Stimulated activated CD8-positive, alpha-beta memory T cell treated with anti-CD3 and anti-CD28 coated beads, Interleukin-15, amount 100 ng/mL, for 24 hours (primary cell): ENCODE results near the gene NUP62.
"Not testable (repeated sequence)": the region's sequence is repeated elsewhere in the genome, so short reads cannot be mapped to it uniquely, and the experiment has no call there.

Experiments
- DNase-seq: peaks from one replicate; pipeline ENCODE4 v3.0.0-alpha.2; 2020; ENCODE audit warnings: low read depth

NUP62 gene

DNA sequence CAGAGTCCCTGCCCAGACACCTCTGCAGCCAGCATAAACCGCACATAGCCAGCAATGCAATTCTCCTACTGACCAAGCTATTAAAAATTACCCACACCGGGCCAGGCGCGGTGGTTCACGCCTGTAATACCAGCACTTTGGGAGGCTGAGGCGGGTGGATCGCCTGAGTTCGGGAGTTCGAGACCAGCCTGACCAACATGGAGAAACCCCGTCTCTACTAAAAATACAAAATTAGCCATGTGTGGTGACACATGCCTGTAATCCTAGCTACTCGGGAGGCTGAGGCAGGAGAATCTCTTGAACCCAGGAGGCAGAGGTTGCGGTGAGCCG, 4.5 kb downstream of the NUP62 start:
- DNase-seq, result not testable (repeated sequence)

DNA sequence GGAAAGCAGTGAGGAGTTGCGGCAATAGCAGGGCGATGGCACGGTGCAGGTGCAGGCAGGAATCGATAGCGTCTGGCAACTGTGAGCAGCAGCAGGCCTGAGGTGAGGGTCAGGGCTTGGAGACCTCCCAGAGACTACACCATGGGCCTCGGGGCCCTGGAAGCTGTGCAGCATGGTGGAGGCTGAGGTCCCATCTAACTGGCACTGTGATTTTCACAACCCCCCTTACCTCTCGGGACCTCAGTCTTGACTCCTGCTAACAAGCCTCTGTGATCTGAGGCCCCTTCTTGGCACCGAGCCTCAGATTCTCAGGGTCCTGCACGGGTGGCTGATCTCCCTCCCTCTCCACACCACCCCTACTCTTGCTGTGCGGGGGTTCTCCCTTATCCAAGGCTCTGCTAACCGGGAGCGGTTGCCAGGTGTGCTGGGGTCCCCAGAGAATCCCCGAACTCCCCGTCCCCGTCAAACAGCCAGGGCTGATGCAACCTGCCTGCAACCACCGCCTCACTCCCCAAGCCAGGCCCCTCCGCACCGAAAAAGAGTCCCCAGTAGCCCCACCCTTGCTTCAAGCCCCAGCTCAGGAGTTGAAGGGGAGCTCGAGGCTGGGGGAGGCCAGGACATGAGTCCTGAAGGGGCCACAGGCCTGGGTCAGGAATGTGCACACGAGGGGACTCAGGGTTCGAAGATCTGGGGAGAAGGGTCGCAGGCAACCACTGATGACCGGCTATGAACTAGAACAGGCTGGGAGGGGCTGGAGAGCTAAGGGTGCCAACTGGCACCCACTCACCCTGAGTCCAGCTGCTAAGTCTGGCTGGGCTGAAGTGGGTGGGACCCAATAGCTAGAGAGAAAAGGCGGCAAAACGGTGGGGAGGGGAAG, 5.1 kb downstream of the NUP62 start:
- DNase-seq, result no peak

DNA sequence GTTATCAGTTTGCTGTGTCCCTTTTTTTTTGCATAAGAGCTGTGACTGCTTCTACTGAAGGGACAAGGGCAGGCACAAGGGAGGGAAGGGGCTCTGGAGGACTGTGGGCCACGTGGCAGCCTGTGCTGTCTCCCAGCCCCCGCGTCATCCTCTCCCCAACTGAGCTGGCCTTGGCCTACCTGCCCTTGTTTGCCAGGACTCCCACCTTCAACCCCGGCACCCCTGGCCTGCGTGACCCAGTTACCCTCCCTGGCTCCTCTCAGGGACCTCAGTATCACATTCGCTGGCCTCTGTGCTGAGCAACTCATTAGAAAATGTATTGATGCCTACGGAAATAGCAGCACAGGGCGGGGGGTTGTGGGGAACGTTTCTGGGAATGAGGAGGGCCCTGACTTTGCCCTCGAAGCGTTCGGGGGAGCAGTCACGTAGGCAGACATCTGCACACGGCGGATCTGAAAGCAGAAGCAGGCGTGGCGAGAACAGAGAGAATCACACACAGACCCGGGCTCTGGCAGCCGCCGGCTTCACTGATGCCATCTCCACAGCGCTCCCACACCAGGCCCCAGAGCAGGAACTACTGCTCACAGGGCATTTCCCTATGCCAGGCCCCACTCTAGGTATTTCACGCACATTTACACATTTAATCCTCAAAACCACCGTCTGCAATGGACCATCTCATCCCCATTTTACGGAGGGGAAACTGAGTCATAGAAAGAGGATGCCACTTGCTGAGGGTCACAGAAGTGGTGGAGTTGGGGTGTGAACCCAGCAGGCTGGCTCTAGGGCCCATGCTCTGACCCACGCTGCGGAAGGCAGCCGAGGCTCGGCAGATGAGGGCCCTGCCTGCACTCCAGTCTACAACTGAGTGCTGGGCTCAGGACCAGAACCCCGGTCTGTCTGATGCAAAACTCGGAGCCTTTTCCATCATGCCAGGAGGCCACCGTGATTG, 6.0 kb downstream of the NUP62 start:
- DNase-seq, result no peak

DNA sequence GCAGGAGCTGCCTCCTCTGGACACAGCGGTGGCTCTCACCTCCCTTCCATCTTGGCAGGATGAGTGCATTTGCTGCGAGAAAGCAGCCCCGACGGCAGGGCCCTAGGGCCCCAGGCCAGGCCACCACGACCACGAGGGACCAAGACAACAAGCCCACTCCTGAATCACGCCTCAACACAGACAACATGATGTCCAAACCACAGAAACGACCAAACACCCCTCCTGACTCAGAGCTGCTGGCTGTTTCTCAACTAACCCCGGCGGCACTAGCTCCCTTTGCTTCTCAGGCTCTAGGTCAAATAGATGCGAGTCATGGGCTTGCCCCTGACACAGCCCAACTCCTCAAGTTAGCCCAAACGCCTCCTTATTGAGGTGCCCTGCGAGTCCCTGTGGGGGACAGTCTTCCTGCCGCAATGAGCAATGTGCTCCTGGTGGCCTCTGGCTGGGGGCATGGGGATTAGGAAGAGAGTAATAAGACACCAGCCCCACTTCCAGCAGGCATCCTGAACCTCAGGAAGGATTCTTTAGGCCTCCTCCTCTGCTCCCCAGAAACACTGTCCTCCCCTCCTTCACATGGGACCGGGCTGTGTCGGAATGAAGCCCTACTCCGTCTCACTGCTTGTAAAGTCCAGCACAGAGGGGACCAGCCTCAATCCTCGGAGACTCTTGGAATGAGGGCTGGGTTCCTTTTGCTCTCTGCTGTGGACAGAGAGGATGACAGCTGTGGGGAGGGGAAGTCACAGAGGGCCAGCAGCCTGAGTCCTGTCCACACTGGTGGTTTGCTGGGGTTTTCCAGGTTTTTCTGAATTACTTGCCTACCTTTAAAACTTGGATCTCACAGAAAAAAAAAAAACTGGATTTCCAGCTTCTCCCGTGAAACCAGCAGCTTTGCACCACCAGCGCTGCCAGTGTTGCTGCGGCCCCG, 7.2 kb downstream of the NUP62 start:
- DNase-seq, result no peak

DNA sequence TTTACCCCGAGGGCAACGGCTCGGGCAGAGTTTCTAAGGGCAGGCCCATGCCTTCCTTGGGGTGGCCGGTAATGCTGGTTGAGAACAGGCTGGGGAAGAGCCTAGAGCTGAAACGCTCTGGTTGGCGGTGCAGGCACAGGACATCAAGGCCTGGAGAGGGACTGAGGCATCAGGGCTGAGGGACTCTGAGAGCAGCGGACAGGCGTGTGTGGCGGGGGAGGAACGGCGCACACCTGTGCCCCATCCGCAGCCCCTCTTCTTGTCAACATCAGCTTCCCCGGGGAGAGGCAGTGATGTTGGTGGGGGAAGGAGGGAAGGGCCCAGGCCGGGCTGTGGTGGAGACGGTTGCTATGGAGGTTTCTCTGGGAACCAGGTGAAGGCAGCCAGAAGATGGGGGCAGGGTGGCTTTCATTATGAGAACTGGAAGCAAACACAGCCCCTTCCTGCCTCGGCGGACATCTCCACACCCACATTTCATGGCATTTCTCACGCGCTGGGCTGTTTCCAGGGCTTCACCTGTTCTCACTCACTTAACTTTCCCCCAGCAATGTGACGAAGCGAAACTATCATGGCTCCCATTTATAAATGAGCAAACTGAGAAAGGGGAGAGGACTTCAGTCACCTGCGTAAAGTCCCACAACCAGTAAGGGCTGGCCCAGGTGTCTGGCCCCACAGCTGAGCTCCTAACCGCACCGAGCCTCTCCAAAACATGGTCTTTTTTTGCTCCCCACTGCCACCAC, 8.5 kb downstream of the NUP62 start:
- no peak for DNase-seq

DNA sequence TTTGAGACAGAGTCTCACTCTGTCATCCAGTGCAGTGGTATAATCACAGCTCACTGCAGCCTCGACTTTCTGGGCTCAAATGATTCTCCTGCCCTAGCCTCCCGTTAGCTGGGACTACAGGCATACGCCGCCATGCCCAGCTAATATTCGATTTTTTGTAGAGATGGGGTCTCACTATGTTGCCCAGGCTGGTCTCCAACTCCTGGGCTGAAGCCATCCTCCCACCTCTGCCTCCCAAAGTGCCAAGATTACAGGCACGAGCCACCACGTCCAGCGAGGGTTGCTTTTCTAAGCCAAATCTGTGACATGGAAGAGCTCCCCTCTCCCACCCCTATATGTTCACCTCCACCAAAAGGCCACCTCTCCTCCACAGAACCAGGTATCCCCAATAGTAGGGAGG, 11.2 kb downstream of the NUP62 start:
- DNase-seq, result no peak

DNA sequence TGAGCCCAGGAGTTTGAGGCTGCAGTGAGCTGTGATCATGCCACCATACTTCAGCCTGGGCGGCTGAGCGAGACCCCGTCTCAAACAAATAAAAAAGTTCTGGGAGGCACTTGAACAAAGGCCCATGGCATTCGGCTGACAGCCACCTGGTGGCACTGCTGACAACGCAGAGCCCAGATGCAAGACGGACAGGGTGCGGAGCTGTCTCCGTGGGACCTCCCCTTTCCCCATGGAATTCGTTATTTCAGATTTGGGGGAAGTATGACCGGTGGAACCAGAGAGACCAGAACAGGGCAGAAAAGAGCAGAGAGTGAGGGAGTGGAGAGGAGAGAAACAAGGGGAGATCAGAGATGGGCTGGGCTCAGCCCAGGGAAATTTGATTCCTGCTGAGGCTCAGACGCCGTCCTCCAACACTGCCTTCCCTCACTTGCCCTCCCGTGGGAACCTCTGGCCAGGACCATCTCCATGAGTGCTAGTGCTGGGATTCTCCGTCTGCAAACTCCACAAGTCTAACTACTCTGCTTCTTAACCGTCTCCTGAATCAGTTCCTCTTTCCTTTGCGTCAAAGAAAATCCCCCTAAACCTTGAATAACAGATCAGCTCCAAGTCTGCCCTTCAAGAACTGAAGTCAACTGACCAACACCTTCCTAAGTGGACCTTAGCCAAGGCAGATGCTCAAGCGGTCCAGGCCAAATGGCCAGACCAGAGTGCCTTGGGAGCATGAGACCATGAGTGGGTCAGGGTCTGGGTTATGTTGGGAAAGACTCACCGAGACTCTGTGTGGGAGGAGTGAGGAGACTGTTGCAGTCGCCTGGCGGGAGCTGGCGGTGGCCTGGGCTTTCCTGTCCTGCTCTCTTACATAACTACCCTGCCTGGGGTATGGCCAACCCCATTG, 12.2 kb downstream of the NUP62 start:
- DNase-seq, result no peak

DNA sequence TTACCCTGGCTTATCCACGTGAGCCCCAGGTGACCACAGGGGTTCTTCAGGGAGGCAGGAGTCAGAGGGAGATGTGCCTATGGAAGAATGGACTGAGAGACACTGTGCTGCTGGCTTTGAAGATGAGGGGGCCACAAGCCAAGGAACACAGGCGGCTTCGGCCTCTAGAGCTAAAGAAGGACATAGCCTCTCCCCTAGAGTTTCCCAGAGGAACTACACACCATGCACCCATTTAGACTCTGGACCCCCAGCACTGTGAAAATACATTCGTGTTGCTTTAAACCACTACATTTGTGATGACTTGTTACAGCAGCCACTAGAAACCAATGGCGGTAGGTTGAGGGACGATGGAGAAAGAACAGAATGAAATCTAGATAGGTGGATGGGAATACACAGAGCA, 14.0 kb downstream of the NUP62 start:
- DNase-seq, result no peak

DNA sequence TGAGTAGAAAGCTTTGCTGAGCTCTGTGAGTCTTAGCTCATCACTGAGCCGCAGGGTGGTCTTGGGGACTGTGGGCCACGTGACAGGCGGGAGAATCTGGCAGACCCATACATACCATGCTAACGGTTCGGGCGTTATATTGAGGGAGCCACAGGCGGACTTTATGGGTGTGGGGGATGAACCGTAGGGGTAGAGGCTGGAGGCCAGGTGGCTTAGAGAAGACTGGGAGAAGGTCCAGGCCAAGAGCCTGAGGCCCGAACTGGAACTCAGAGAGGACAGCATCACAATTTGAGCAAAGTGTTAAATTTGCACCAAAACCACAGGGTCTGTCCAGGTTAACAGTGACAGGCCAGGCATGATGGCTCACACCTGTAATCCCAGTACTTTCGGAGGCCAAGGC, 15.6 kb downstream of the NUP62 start:
- no peak for DNase-seq

DNA sequence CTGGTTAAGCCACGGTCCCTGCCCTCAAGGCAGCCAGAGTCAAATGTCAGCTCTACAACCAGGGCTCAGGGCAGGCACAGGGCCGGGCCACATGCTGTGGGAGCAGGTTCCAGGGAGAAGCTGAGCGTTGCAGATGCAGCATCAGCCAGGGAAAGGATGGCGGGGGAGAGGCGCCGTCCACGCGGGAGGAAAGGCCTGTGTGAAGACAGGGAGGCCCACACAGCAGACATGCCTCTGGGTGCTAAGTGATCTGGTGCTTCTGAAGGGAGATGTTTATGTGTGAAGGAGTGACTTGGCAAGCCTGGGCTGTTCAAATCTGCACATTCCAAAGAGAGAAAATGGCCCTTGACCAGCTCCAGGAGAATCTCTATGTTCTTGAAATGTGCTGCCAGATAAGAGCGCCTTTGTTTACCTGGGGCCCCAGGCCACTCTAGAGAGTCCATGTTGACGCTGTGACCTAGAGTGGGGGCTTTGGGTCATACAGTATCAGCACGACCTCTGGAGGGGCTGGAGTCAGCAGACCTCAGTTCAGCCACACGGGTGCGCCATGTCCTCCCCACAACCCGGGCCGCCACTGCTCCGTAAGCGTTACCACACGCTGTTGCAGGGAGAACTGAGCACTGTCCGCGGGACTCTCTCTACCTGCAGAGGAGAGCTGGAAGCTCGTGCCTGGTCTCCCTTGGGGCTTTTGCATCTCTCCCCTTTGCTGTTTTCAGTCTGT, 16.2 kb downstream of the NUP62 start:
- no peak for DNase-seq

DNA sequence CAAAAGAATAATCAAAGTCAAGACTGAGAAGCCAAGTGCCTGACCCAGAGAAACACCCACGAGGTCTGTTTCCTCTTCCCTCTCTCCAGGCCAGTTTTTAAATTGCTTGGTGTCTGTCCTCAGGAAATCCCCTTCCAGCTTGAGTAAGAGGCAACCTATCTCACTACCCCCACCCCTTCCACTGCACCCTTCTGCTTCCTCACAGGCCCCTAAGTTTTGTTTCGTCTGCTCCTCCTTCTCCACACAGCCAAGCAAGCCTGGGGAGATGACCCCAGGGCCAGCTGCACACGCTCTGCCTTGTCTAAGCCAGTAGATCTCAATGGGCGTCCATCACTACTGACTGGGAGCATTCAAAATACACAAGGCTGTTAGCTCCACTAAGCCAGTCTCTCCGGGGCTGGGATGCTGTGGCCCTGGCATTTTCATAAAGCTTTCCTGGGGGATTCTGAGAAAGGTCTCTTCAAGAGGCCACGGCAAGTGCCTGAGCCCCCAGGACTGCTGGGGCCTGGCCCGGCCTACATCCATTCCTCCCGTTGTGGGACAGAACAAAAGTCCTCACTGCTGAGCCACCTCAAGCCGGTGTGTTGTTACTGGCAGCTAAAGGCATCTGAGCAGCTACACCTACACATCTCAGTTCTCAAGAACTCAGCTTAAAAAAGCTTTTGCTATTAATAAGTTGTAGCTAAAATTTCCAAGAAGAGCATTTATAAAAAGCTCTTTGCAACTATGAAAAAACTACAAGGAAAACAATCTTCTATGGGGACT, 17.7 kb downstream of the NUP62 start:
- DNase-seq, result no peak

DNA sequence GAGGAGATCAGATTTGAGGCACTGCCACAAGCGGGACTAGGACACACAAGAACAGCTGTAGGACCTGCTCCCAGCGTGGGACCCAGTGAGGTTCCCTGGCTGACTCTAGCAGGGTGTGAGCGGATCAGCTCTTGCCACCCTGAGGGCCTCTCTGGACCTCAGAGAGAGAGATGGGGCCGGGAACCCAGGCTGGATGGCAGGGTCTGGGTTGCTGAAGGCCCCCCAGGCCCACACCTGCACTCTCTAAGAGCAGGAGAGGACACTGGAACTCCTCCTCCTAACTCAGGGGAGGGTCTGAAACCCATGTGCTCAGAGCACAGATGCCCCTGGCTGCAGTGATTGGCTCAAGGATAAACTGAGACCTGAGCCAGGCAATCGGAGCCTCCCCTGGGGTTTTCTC, 19.1 kb downstream of the NUP62 start:
- DNase-seq, result no peak

DNA sequence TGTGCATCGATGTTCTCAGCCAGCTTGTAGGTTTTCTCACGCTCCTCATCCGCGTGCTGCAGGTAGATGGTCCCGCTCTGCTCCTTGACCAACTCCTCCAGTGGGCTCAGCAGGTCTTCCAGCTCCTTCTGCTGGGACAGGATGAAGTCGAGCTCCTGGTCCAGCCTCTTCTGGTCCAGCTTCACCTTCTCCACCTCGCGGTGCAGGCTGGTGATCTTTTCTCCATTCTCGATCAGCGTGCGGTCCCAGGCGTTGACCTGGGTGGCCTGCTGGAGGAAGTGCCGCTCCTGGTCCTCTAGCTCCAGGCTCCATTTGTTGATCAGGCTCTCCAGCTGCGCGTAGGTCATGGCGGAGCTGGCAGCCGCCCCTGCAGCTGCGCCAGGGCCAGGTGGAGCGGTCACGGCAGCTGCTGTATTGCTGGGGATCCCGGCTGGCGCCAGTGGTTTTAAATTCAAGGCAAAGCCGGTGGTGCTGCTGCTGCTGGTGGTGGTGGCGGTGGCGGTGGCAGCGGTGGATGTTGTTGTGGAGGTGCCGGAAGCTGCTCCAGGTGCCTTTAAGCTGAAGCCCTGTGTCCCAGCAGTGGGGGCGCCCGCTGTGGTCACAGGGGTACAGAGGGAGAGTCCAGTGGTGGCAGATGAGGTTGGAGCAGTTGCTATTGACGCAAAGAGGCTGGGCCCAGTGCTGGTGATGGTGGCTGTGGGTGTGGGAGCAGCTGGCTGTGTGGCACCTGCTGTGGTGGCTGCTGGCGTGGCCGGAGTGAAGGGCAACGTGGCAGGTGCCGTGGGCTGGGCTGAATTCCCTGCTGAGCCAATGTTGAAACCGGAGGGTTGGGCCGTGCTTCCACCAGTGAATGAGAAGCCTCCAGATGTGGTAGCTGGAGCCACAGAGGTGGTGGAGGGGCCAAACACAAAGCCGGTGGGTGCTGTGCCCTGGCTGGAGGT, 20.6 kb downstream of the NUP62 start:
- DNase-seq, result no peak

DNA sequence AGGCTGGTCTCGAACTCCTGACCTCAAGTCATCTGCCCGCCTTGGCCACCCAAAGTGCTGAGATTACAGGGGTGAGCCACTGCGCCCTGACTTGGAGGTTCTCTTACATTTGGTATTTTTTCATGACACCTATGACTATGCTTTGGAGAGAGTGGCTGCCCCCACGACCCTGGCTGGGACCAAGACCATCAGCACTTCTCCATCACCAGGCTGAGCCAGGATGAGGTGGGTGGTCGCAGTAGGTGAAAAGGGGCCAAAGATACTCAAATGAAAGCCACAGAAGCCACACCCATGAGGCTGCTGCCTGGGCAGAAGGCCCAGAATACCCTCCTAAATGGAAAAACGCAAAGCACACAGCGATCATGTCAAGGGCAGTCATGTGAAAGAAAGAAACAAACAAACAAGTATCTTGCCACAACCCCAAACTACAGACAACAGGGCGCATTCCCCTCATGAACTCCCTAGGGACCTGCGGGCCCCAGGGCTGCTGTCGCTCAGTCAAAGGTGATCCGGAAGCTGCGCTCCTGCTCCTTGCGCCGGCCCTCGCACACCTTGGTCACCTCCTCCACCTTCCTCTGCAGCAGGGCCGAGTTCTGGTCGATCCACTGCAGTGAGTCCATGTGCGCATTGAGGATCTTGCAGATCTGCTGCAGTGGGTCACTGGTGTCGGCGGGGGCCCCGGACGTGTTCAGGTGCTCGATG, 21.4 kb downstream of the NUP62 start:
- no peak for DNase-seq

DNA sequence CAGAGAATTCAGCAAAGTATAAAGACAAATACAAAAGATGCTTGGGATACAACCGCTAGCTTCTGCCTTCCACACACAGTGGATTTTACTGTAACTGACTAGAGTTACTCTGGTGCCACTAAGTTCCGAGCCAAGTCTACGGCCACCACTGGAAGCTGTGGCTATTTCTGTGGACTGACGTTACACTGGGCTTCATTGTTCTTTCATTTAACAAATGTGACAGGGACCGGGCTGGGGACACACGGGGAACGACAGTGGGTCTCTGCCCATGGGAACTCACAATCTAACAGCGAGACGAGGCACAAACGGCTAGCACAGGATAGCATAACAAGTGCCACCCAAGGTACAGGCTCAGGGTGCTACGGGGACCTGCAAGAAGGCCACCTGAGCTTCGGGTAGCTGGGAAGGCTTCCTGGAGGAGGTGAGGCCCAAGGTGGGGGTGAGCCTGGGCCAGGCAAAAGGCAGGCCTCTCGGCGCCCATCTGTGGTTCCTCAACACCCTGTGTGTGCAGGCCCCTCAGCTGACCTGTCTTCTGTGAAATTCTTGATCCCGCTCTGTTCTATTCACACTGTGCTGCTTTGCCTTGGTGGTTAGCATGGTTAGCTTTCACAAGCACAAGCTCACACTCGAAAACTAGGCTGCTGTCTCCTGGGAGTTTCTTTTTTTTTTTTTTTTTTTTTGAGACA, 22.3 kb downstream of the NUP62 start:
- no peak for DNase-seq

DNA sequence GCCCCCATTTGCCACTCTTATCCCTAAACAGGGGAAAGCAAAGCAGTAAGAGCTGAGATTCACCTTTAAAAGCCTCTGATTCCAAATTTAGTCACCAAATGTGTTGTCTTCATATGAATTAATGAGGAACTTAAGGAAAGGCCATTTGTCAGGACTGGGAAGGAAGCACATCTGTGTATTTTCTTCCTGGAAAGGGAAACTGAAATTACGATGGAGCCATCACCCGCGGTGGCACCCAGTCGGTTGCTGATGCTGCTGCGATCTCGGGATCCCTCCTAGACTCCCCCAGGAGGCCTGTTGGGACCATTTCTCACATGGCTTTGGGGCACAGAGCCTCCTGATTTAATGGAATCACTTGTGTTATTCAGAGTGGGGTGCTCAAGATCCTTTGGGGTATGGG, 25.2 kb downstream of the NUP62 start:
- DNase-seq, result no peak
